ENCODE data around the gene RAB1A. TPM values are rescaled to one million over a fixed set of nuclear protein-coding genes. Genes with fewer than 3 reads are reported as not detected.
A peak's percentile ranks its signal among the peaks of the same experiment; 100 is the strongest.

Gene RAB1A
- total RNA-seq, 1 donor from 2014 or later: 88.6 TPM

DNA sequence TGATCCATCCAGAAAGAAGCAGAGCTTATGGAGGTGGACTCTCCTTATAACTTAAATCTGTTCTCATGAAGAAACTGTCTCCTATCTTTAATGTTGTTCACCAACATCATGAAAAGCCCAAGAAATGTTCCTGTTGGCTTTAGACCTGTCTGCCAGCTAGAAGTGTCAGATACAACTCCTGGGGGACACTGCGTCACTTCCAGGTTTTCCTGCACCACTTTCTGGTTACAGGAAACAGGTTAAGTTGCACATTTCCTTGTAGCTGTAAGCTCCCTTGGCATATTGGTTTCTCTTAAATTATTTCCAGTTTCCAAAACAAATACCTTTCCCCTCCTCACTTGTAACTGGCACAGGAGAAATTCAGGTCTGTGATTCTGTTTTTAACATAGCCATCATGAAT is 70.8 kb downstream of the RAB1A start:
- DNase-seq (ENCODE audit: low read depth): no peak
- H3K4me3 ChIP-seq (ENCODE audit: low read depth, low read length): no peak overlapping the region
- TF ChIP-seq, protein P1, sequence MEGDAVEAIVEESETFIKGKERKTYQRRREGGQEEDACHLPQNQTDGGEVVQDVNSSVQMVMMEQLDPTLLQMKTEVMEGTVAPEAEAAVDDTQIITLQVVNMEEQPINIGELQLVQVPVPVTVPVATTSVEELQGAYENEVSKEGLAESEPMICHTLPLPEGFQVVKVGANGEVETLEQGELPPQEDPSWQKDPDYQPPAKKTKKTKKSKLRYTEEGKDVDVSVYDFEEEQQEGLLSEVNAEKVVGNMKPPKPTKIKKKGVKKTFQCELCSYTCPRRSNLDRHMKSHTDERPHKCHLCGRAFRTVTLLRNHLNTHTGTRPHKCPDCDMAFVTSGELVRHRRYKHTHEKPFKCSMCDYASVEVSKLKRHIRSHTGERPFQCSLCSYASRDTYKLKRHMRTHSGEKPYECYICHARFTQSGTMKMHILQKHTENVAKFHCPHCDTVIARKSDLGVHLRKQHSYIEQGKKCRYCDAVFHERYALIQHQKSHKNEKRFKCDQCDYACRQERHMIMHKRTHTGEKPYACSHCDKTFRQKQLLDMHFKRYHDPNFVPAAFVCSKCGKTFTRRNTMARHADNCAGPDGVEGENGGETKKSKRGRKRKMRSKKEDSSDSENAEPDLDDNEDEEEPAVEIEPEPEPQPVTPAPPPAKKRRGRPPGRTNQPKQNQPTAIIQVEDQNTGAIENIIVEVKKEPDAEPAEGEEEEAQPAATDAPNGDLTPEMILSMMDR (conservative IDR thresholded peaks at IDR 0.05; ENCODE audit: low read depth, low read length): no peak

DNA sequence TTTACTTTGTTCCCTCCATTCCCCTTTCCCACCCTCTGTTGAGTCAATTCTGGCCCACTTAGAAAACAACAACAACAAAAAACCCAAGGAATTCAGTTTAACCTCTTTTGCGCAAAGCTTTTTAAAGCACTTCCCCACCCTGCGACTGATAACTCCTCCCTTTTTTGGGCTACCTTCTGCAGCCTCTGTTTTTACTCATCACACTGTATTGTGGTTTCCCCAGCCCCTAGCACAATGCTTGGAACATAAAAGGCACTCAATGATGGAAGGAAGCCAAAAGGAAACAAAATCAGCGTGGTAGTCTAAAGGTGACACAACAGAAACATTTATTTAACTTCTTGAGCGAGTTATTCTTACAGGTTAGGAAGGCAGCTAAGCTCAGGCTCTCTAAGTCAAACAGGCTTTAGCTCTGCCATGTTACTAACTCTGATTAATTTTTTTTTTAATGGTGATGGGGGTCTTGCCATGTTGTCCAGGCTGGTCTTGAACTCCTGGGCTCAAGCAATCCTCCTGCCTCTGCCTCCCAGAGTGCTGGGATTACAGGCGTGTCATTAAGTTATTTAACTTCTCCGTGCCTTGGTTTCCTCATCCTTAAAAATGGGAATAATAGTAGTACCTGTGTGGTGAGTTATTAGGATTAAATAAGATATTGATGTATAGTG is 72.4 kb downstream of the RAB1A start:
- no peak for DNase-seq (ENCODE audit: low read depth)
- peak overlapping the region; percentile 87 for H3K4me3 ChIP-seq (ENCODE audit: low read depth, low read length)
- TF ChIP-seq, protein P1 (conservative IDR thresholded peaks at IDR 0.05; ENCODE audit: low read depth, low read length): no peak

DNA sequence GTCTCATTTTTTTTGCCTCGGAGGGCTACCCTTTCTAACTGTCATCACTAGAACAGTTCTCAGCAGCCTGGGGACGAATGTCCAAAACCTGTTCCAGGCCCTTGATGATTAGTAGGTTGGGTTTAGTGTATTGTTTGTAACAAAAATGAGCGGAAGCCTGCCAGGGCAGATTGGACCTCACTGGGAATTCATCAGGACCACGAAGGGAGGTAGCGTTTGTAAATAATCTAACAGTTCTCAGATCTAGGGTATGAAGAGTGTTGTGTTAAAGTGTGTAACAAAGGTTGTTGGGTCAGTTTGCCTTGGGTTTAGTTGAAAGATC is 72.9 kb downstream of the RAB1A start:
- DNase-seq (ENCODE audit: low read depth): no peak
- peak overlapping the region; percentile 87 for H3K4me3 ChIP-seq (ENCODE audit: low read depth, low read length)
- TF ChIP-seq, protein P1 (conservative IDR thresholded peaks at IDR 0.05; ENCODE audit: low read depth, low read length): no peak

DNA sequence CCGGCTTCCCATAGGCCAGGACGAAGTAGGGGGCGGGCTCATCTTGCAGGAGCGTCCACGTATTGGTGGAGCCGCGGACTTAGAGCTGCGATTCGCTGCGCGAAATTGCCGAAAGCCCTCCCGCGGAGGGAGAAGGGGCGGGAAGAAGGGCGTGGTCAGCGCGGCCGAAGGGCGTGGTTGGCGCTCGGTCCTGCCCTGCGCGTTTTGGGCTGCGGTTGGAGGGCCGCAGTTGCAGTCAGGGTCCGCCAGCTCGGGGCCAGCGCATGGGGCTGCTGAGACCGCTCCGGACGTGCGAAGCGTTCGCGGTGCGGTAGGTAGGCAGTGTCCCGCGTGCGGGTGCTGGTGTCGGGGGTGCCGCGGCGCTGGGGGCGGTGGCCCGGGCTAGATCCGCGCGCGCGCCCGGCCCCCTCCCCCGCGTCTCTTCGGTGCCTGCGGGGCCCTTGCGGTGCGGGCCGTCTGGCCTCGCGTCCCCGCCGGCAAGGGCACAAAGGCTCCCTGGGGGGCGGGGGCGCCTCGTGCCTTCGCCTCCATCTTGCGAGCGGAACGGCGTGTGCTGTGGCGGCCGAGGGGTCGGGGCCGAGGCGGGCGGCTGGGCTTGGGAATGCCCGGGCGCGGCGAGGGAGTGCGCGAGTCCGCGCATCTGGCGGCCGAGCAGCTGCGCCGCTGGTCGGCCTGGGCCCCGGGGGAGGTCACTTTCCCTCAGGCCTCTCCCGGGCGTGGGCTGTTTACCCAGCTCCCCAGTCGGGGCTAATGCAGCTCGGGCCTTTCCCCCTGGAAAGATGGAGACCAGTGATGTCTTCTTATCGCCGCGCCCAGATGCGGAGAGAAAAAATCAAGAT is 73.5 kb downstream of the RAB1A start, which contains the start of gene CEP68:
Gene CEP68 (plus strand): TSS at position 202 of the 839 bp plus-strand sequence. CDS start 13,029 bp downstream, outside the sequence.
- TF ChIP-seq, protein P1 (conservative IDR thresholded peaks at IDR 0.05; ENCODE audit: low read depth, low read length): no peak
- H3K4me3 ChIP-seq (ENCODE audit: low read depth, low read length): peak within 1 kb of the TSS; percentile 87
- no peak for DNase-seq (ENCODE audit: low read depth)

DNA sequence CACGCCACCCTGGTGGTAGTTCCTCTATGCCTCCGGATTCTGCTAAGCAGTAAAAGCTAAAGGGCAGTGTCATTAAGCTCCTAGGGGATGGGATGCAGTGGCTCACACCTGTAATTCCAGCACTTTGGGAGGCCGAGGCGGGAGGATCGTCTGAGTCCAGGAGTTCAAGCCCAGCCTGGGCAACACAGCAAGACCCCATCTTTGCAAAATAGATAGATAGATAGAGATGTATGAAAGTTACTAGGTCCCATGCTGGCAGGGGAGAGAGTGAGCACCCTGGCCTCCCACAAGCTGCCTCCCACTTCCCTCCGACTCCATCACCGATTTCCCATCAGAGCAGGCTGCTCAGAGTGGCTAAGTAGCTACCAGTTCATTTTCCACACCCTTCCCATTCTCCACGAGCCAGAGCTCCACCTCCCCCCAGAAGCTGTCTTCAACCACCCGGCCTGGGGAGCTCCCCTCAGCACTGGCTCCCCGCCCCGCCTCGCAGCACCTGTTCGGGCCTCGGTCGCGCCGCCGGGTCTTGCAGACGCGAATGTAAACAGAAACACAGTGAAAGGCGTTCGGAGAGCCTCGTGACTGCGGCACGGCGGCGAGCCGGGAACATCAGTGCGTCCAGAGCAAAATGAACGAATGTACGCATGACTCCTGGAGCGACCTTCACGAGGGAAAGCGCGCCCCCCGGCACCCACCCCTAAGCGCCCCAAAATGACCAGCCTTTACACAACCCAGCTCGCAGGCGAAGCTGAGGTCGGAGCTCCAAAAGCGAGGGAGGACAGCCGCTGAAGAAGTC is 74.3 kb downstream of the RAB1A start:
- DNase-seq (ENCODE audit: low read depth): no peak
- TF ChIP-seq, protein P1 (conservative IDR thresholded peaks at IDR 0.05; ENCODE audit: low read depth, low read length): no peak
- peak overlapping the region; percentile 87 for H3K4me3 ChIP-seq (ENCODE audit: low read depth, low read length)

GRCh38 chr2:65054749-65055421 is 75.0 kb downstream of the RAB1A start:
- H3K4me3 ChIP-seq (ENCODE audit: low read depth, low read length): no peak overlapping the region
- DNase-seq (ENCODE audit: low read depth): no peak
- TF ChIP-seq, protein P1 (conservative IDR thresholded peaks at IDR 0.05; ENCODE audit: low read depth, low read length): no peak

Data from epithelial cell of proximal tubule (primary cell).